Trophoblast cell (in vitro differentiated cells and primary cell): ENCODE results near the gene HIVEP3.

Experiments used
- DNase-seq, 2 donors: peaks; one replicate each; pipeline ENCODE4 v3.0.0-alpha.2; 2016
- H2AFZ ChIP-seq: 2 replicates; pipeline ENCODE4 v1.6.1; 2013; ENCODE audit warnings: low read length, moderate library complexity, mild to moderate bottlenecking; ENCODE audit not compliant: insufficient read depth, poor library complexity
- H2AK5ac ChIP-seq: 2 replicates; pipeline ENCODE4 v1.6.1; 2013; ENCODE audit warnings: mild to moderate bottlenecking, low read length
- H2BK120ac ChIP-seq: 2 replicates; pipeline ENCODE4 v1.6.1; 2013; ENCODE audit warnings: low read length, mild to moderate bottlenecking, moderate library complexity; ENCODE audit not compliant: insufficient read depth, poor library complexity
- H2BK12ac ChIP-seq: 2 replicates; pipeline ENCODE4 v1.6.1; 2013; ENCODE audit warnings: mild to moderate bottlenecking, low read length, moderate library complexity
- H2BK5ac ChIP-seq: 2 replicates; pipeline ENCODE4 v1.6.1; 2013; ENCODE audit warnings: low read length, low read depth, moderate library complexity, mild to moderate bottlenecking; ENCODE audit not compliant: poor library complexity
- H3K14ac ChIP-seq: 2 replicates; pipeline ENCODE4 v1.6.1; 2013; ENCODE audit warnings: mild to moderate bottlenecking, low read length
- H3K18ac ChIP-seq: 2 replicates; pipeline ENCODE4 v1.6.1; 2013; ENCODE audit warnings: mild to moderate bottlenecking, low read length
- H3K23ac ChIP-seq: 2 replicates; pipeline ENCODE4 v1.6.1; 2013; ENCODE audit warnings: low read length
- H3K27ac ChIP-seq: 2 replicates; pipeline ENCODE4 v1.5.1; 2013; ENCODE audit warnings: low read depth, mild to moderate bottlenecking, inconsistent platforms, low read length, moderate library complexity
- H3K27me3 ChIP-seq: 2 replicates; pipeline ENCODE4 v1.6.1; 2013; ENCODE audit warnings: inconsistent platforms, mild to moderate bottlenecking, low read length, moderate library complexity; ENCODE audit not compliant: insufficient read depth
- H3K36me3 ChIP-seq, 2 experiments: 1 replicate in 1 of 2; 2 replicates in 1 of 2; pipeline ENCODE4 v1.6.1; 2013; ENCODE audit warnings: low read length in 2 of 2, mild to moderate bottlenecking in 2 of 2, moderate library complexity in 1 of 2; ENCODE audit not compliant: insufficient read depth in 2 of 2, control insufficient read depth in 1 of 2
- H3K4ac ChIP-seq: 2 replicates; pipeline ENCODE4 v1.6.1; 2013; ENCODE audit warnings: low read depth, mild to moderate bottlenecking, low read length, moderate library complexity
- H3K4me1 ChIP-seq, 2 experiments: 1 replicate in 1 of 2; 2 replicates in 1 of 2; pipeline ENCODE4 v1.6.1; 2013; ENCODE audit warnings: low read length in 2 of 2, mild to moderate bottlenecking in 2 of 2, moderate library complexity in 1 of 2; ENCODE audit not compliant: insufficient read depth in 2 of 2, control insufficient read depth in 1 of 2
- H3K4me2 ChIP-seq: 2 replicates; pipeline ENCODE4 v1.6.1; 2013; ENCODE audit warnings: inconsistent platforms, mild to moderate bottlenecking, low read length, moderate library complexity
- H3K4me3 ChIP-seq: 2 replicates; pipeline ENCODE4 v1.5.1; 2013; ENCODE audit warnings: mild to moderate bottlenecking, low read depth, low read length, inconsistent platforms
- H3K79me1 ChIP-seq: one replicate; pipeline ENCODE4 v1.6.1; 2013; ENCODE audit warnings: low read length
- H3K79me2 ChIP-seq: 2 replicates; pipeline ENCODE4 v1.6.1; 2013; ENCODE audit warnings: low read length, mild to moderate bottlenecking; ENCODE audit not compliant: control insufficient read depth, insufficient read depth, poor library complexity
- H3K9ac ChIP-seq: 2 replicates; pipeline ENCODE4 v1.6.1; 2013; ENCODE audit warnings: mild to moderate bottlenecking, low read length
- H3K9me3 ChIP-seq: 2 replicates; pipeline ENCODE4 v1.6.1; 2013; ENCODE audit warnings: low read depth, mild to moderate bottlenecking, control low read depth, inconsistent platforms, low read length; ENCODE audit not compliant: insufficient read depth
- H4K12ac ChIP-seq: 2 replicates; pipeline ENCODE4 v1.6.1; 2013; ENCODE audit warnings: low read depth, mild to moderate bottlenecking, low read length, moderate library complexity
- H4K8ac ChIP-seq: 2 replicates; pipeline ENCODE4 v1.6.1; 2013; ENCODE audit warnings: low read depth, mild to moderate bottlenecking, low read length, moderate library complexity
- H4K91ac ChIP-seq: one replicate; pipeline ENCODE4 v1.6.1; 2013; ENCODE audit warnings: low read depth, mild to moderate bottlenecking, low read length, moderate library complexity
- WGBS: extraction: QIAGEN DNeasy Blood & Tissue Kit; methylation state at CpG from one replicate; pipeline ENCODE4 v1.1.7; 2013; ENCODE audit warnings: missing lambda C conversion rate; ENCODE audit not compliant: insufficient read length, insufficient coverage; ENCODE audit errors: extremely low coverage; 5-methylcytosine and 5-hydroxymethylcytosine counted together

The HIVEP3 gene

DNA sequence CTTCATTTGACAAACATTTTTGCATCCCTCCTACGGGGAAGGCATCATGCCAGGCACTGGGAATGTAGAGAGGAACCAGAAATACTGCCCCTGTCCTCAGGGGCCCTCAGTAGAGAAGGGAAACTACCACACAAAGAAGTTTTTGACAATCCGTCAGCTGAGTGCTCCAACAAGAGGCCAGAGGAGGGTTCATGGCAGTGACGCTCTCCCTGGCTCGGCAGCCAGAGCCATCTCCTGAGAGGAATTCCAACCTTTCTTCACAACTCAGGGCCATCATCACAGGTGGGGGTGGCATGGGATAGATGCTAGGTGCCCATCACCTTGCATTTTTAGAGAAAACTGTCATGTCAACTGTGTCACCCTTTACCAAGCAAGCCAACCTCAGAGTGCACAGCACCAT, 154.1 kb downstream of the HIVEP3 start:
- WGBS: no CpG with 5 or more reads among the region's 4 CpGs
- peaks cover 6 to 15% of the 10 kb centered on the region in 2 experiments for H3K4me1 ChIP-seq

DNA sequence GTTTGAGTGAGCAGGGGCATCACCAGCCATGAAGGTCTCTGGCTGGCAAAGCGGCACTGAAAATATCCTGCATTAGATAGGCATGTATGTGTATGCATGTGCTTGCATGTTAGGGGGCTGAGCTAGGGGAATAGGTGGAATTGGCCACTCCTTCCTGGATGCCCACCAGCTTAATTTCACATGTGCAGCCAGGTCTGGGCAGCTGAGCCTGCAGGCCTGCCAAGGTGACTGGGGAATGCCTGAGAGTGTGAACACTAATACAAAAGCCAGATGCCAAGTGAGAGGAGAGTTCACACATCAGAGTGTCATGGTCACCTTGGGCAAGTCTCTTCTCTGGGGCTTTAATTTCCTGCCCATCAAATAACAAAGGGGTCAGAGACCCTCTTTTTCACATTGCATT, 155.9 kb downstream of the HIVEP3 start:
- H3K27ac ChIP-seq: no peak overlapping the region
- H4K12ac ChIP-seq: no peak overlapping the region
- no peak overlapping the region for H3K9ac ChIP-seq
- H2BK12ac ChIP-seq: no peak overlapping the region
- no peaks in the 10 kb centered on the region for H3K79me1 ChIP-seq
- H3K4me2 ChIP-seq: no peak overlapping the region
- no peak overlapping the region for H2AFZ ChIP-seq
- no peak overlapping the region for H3K4me3 ChIP-seq
- no peak overlapping the region for H4K91ac ChIP-seq
- H3K79me2 ChIP-seq: no peaks in the 10 kb centered on the region
- no peak overlapping the region for H4K8ac ChIP-seq
- no peak for DNase-seq
- no peak overlapping the region for H3K23ac ChIP-seq
- no peak overlapping the region for H3K18ac ChIP-seq
- no peaks in the 10 kb centered on the region for H3K36me3 ChIP-seq
- H3K9me3 ChIP-seq: peaks cover 6% of the 10 kb centered on the region
- H2BK120ac ChIP-seq: no peak overlapping the region
- H3K4ac ChIP-seq: no peak overlapping the region
- no peaks in the 10 kb centered on the region for H3K27me3 ChIP-seq
- no peak overlapping the region for H2AK5ac ChIP-seq
- H3K14ac ChIP-seq: no peak overlapping the region
- no peak overlapping the region for H2BK5ac ChIP-seq
- H3K4me1 ChIP-seq: peaks cover 6 to 12% of the 10 kb centered on the region in 2 experiments
- WGBS: no CpG with 5 or more reads among the region's 1 CpG

More for the DNA sequence above, 154.1 kb downstream of the HIVEP3 start:
- no peak overlapping the region for H3K23ac ChIP-seq
- H4K8ac ChIP-seq: no peak overlapping the region
- H4K12ac ChIP-seq: no peak overlapping the region
- no peak overlapping the region for H4K91ac ChIP-seq
- no peak overlapping the region for H2BK12ac ChIP-seq
- no peak for DNase-seq
- H3K79me1 ChIP-seq: no peaks in the 10 kb centered on the region
- no peak overlapping the region for H3K14ac ChIP-seq
- H3K36me3 ChIP-seq: no peaks in the 10 kb centered on the region
- no peak overlapping the region for H3K27ac ChIP-seq
- no peak overlapping the region for H3K18ac ChIP-seq
- no peak overlapping the region for H3K4me2 ChIP-seq
- no peak overlapping the region for H3K4me3 ChIP-seq
- no peak overlapping the region for H2BK120ac ChIP-seq
- H2BK5ac ChIP-seq: no peak overlapping the region
- no peaks in the 10 kb centered on the region for H3K27me3 ChIP-seq
- H2AK5ac ChIP-seq: no peak overlapping the region
- no peak overlapping the region for H3K4ac ChIP-seq
- no peak overlapping the region for H2AFZ ChIP-seq
- no peak overlapping the region for H3K9ac ChIP-seq
- H3K79me2 ChIP-seq: no peaks in the 10 kb centered on the region
- H3K9me3 ChIP-seq: peaks cover 6% of the 10 kb centered on the region

DNA sequence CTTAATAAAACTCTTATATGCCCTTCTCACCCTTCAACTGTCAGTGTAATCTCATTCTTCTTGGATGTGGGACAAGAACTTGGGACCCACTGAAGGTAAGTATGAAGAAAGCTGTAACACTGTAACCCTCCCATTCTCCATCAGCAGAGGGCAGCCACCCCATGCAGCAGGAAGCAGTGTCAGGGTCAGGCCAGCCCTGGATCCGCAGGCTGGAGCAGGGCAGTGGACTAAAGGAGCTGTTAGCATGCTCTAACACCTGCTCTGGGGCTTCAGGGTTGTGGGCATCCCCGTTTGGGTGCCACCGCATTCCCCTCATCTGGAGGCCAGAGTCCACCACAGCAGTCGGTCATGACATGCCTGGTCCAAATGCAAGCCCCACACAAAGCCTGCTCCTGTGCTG, 156.5 kb downstream of the HIVEP3 start:
- no peak overlapping the region for H4K8ac ChIP-seq
- H3K27ac ChIP-seq: no peak overlapping the region
- H2AK5ac ChIP-seq: no peak overlapping the region
- H3K79me1 ChIP-seq: no peaks in the 10 kb centered on the region
- H3K23ac ChIP-seq: no peak overlapping the region
- H3K4me3 ChIP-seq: no peak overlapping the region
- H3K36me3 ChIP-seq: no peaks in the 10 kb centered on the region
- H3K4me2 ChIP-seq: no peak overlapping the region
- peaks cover 6% of the 10 kb centered on the region for H3K9me3 ChIP-seq
- H3K14ac ChIP-seq: no peak overlapping the region
- no peak overlapping the region for H4K91ac ChIP-seq
- no peak overlapping the region for H2BK5ac ChIP-seq
- no peak overlapping the region for H2BK120ac ChIP-seq
- no peak overlapping the region for H2BK12ac ChIP-seq
- no CpG with 5 or more reads among the region's 4 CpGs for WGBS
- no peak for DNase-seq
- H3K18ac ChIP-seq: no peak overlapping the region
- H3K9ac ChIP-seq: no peak overlapping the region
- H3K4me1 ChIP-seq: peaks cover 4 to 8% of the 10 kb centered on the region in 2 experiments
- H3K4ac ChIP-seq: no peak overlapping the region
- H4K12ac ChIP-seq: no peak overlapping the region
- H2AFZ ChIP-seq: no peak overlapping the region
- H3K79me2 ChIP-seq: no peaks in the 10 kb centered on the region
- H3K27me3 ChIP-seq: no peaks in the 10 kb centered on the region

DNA sequence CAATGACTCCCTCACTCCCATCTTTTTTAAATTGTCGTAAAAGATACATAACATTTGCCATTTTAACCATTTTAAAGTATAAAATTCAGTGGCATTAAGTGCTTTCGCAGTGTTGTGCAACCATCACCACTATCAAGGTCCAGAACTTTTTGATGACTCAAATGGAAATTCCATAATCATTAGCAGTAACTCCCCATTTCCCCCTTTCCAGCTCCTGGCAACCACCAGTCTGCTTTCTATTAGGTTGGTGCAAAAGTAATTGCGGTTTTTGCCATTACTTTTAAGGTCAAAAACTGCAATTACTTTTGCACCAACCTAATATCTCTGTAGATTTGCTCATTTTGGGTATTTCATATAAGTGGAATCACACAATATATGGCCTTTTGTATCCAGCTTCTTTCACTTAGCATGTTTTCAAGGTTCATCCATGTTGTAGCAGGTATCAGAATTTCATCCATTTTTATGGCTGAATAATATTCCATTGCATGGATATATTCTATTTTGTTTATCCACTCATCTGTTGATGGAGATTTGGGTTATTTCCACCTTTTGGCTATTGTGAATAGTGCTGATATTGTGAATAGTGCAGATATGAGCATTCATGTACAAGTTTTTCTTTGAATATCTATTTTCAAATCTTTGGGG, 159.7 kb downstream of the HIVEP3 start:
- no peak overlapping the region for H3K4me2 ChIP-seq
- H3K18ac ChIP-seq: no peak overlapping the region
- no peak overlapping the region for H3K23ac ChIP-seq
- H2AK5ac ChIP-seq: no peak overlapping the region
- H4K91ac ChIP-seq: no peak overlapping the region
- no peaks in the 10 kb centered on the region for H3K4me1 ChIP-seq
- no peaks in the 10 kb centered on the region for H3K79me1 ChIP-seq
- H3K4me3 ChIP-seq: no peak overlapping the region
- no peak overlapping the region for H3K27ac ChIP-seq
- no peak overlapping the region for H3K14ac ChIP-seq
- no peak overlapping the region for H4K8ac ChIP-seq
- no peak overlapping the region for H3K9ac ChIP-seq
- H2AFZ ChIP-seq: no peak overlapping the region
- peaks cover 6% of the 10 kb centered on the region for H3K9me3 ChIP-seq
- no peak overlapping the region for H2BK12ac ChIP-seq
- H3K79me2 ChIP-seq: no peaks in the 10 kb centered on the region
- no peak overlapping the region for H2BK120ac ChIP-seq
- H3K4ac ChIP-seq: no peak overlapping the region
- WGBS: no CpG with 5 or more reads among the region's 3 CpGs
- peak in 1 of 2 donors; percentile 33 for DNase-seq
- H2BK5ac ChIP-seq: no peak overlapping the region
- H3K36me3 ChIP-seq: no peaks in the 10 kb centered on the region
- no peaks in the 10 kb centered on the region for H3K27me3 ChIP-seq
- no peak overlapping the region for H4K12ac ChIP-seq
